GM19372 (cell line): ENCODE data around the gene UNKL.

Source experiments
- ATAC-seq: cut with Tn5 transposase; IDR thresholded peaks from one replicate; pipeline ENCODE4 v1.9.1; 2021; ENCODE audit warnings: mild to moderate bottlenecking, low read depth, moderate library complexity; ENCODE audit not compliant: unreplicated experiment

The UNKL gene

DNA sequence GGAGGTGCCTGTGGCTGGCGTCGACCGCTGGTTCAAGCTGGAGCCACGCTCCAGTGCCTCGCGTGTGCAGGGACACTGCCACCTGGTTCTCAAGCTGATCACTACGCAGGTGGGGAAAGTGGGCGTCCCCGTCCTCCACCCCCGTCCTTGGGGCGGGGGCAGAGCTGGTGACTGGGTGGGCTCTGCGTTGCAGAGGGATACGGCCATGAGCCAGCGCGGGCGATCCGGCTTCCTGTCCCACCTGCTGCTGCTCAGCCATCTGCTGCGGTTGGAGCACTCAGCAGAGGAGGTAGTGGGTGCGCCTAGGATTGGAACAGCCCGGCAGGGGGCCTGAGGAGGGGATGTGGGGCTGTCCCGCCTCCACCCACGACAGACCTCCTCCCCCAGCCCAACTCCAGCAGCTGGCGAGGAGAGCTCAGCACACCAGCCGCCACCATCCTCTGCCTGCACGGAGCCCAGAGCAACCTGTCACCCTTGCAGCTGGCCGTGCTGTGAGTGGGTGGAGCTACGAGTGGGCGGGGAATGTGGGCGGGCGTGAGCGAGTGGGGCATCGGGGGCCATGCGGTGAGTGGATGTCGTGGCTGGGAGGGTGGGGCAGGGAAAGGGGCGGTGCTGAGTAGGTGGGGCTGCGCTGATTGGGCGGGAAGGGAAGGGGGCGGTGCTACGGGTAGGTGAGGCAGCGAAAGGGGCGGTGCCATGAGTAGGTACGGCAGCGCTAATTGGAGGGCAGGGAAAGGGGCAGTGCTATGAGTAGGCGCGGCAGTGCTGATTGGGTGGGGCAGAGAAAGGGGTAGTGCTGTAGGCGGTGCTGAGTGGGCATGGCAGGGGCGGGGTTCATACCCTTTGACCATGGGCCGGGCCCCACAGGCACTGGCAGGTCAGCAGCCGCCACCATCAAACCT, 71.7 kb downstream of the UNKL start:
- peak; percentile 81 for ATAC-seq

DNA sequence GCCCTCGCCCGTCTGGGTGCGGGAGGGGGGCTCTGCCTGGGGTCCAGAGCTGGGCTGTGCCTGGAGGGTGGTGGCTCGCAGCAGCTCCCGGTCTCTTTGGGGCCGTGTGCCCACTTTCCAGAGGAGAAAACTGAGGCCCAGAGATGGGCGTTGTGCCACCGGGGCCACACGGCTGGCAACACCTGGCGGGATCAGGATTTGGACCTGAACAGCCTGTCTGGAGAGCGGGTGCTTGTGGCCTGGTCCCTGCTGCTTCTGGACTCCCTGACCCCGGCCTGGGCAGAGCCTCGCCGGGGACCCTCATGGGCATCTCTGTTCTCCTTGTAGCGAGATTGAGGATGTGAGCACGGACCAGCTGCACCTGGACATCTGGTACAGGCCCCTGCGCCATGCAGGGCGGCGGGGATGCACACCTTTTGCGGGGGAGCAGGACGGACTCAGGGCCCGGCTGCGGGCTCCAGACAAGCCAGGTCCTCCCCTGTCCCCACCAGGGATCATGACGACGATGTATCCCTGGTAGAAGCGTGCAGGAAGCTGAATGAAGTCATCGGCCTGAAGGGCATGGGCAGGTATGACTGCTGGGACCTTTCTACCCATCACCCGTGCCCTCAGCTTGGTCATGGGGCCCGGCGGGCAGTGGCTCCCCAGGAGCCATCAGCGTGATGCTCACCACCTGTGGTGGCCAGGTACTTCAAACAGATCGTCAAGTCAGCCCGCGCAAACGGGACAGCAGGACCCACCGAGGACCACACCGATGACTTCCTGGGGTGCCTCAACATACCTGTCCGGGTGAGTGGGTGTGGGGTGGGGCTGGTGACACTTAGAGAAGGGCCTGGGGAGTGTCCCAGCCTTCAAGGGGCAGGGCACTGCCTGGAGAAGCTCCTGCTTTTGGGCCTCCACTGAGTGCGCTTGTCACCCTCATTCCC, 72.7 kb downstream of the UNKL start:
- no peak for ATAC-seq

DNA sequence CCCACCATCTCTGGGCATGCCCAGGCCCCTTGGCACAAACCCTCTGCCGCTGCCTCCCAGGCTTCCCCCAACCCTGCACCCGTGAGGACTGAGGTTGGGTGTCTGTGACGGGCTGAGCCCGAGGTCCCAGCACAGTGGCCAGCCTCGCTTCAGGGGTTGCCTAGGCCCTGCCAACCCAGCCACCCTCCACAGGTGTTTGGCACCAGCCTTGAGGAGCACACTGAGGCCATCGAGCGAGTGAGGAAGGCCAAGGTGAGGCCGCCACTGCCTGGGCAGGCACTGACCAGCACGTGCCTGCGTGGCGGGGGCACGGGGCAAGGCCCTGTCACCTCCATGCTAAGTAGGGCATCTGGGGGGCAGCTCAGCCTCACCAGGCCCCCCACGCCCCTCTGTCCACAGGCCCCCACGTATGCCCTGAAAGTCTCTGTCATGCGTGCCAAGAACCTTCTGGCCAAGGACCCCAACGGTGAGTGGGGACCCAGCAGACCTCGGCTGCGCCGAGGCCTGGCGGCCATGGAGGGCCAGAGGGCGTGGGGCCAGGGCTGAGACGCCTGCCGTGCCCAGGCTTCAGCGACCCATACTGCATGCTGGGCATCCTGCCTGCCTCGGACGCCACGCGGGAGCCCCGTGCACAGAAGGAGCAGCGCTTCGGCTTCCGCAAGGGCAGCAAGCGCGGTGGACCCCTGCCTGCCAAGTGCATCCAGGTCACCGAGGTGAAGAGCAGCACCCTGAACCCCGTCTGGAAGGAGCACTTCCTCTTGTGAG, 73.6 kb downstream of the UNKL start:
- ATAC-seq, result no peak

DNA sequence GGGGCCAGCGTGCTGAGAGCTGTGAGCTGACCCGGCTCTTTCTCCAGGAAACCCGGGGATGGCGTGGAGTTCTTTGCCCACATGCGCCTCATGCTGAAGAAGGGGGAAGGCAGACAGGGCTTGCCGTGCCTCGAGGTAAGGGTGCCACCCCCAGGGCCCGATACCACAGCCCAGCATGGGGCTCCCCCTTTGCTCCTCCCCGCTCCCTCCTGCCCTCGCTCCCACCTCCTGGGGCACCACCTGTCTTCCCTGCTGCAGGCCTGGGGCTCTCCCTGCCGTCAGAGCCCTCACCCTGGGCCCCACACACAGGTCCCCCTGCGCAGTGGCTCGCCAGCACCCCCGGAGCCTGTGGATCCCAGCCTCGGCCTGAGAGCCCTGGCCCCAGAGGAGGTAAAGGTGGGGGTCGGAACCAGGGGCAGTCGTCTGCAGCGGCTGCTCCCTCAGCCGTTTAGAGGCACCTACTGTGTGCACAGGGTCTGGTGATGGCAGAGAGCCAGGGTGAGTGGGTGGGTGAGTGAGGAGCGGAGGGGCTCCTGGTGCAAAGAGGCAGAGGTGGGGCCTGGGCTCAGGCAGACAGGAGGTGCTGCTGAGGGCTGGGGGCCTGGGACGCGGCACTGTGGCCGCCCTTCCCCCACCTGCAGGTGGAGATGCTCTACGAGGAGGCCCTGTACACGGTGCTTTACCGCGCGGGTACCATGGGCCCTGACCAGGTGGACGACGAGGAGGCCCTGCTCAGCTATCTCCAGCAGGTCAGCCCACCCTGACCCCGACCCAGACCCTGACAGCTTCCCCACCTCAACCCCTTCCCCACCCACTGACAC, 75.4 kb downstream of the UNKL start:
- ATAC-seq, result no peak

DNA sequence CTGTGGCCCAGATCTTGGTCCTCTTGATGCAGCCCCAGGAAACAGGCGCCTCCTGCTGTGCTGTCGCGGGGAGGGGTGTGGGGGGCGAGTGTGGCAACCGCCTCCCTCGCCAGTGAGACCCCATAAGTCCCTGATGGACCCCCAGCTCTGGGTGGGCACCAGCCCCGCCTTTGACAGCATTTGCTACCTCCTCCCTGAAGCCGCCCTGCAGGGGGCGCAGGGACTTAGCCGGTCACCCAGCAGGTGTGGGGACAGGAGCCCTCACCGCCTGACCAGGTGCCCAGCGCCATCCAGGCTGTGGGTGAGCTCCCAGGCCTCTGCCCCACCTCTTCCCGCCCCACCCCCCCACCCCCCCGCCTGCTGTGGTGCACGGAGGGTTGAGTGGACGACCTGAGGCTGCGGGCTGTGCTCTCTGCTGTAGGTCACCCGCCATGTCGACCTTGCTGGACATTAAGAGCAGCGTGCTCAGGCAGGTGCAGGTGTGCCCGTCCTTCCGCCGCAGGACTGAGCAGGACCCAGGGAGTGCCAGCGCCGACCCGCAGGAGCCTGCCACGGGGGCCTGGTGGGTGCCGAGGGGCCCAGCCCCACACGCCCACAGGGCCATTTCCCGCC, 76.3 kb downstream of the UNKL start:
- no peak for ATAC-seq

DNA sequence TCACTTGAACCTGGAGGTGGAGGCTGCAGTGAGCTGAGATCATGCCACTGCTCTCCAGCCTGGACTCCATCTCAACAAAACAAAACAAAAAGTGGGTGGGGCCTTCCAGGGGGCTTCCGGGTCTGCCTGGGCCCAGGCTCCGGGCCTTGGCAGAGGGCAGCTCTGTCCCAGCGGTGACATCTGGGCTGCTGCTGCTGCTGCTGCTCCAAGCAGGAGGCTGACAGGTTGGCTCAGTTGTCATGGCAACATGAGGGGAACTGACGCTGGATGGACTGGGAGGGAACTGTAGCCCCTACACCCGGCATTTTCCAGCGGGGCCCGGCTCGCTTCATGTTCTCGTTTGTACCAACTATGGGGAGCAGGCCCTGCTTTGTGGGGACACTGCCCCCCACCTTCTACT, 77.0 kb downstream of the UNKL start:
- no peak for ATAC-seq

DNA sequence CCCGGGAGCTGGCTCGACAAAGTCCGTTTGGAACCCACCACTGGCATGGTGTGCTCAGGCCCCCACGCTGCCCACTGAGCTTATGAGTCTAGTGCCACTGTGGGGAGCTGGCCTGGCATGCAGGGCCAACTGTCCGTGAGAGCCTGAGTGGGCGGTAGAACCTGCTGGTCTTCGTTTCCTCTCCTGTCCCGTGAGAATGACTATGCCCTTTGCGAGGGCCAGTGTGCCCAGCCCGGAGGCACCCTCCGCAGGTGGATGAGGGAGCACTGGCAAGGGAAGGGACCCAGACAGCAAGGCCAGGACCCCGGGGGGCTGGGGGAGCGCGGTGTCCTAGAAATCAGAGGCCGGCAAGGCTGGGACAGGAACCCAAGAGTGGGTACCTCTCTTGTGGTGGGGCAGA, 77.9 kb downstream of the UNKL start:
- no peak for ATAC-seq

DNA sequence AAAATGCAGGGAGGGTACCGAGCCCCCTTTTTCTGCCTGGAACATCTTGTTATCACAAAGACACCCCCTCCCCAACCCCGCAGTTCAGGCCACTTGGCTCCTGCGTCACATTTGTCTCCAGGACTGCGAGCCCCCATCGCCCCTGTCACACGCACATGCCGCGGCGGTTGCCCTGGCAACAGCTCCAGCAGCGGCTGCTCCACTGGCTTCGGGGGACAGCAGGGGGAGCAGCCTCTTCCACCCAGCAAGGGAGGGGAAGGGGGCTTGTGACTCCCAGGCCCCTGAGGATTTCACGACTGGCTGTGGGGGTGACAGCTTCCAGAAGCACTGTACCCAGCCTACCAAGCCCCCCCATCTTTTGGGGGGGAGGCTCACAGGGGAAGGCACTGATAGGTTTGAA, 78.5 kb downstream of the UNKL start:
- ATAC-seq, result no peak

DNA sequence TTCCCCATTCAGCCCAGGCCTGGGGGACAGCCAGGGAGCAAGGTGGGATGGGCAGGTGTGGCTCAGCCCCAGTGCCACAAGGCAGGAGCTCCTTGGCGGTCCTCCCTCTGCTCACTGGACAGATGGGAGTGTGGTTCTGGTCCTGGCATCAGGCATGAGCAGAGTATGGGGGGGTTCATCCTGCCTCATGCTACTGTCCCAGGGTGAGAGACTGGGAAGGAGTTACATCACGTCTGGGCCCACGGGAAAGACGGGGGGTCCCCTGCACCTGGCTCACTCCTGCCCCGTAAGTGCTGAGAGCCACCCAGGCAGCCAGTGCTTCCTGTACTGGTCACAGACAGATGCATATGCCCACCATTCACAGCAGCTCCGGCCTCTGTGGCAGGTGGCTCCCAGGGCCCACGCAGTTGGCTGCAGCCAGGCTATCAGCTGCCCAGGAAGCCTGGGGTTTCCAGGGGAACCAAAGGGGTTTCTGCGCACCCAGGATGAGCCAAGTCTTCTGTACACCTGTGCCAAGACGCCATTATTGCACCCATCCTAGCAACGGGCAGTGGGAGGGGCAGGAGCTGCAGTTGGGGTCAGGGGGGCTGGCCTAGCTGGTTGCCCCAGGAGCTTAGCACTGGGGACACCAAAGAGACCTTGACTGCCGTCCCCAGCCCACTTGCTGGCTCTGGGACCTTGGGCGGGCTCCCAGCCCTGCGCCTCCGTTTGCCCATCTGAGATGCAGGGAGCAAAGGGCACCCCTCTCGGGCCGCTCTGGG, 79.1 kb downstream of the UNKL start:
- no peak for ATAC-seq

DNA sequence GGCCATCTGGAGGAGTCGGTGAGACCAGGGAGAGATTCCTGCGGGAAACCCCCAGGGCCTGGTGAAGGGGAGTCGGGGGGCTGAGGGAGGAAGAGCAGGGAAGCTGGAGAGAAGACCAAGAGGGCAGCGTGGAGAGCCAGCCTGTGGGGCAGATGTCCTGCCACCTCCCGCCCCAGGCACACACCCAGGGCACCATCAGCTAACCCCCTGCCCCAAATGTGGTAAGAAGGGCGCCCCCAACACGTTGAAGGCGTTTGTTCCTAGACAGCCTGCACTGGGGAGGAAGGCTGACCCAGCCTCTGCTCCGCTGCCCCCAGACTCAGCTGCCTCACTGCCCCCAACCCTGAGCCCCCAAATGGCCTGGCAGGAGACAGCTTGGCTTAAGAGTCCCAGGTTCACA, 79.8 kb downstream of the UNKL start:
- ATAC-seq, result no peak

DNA sequence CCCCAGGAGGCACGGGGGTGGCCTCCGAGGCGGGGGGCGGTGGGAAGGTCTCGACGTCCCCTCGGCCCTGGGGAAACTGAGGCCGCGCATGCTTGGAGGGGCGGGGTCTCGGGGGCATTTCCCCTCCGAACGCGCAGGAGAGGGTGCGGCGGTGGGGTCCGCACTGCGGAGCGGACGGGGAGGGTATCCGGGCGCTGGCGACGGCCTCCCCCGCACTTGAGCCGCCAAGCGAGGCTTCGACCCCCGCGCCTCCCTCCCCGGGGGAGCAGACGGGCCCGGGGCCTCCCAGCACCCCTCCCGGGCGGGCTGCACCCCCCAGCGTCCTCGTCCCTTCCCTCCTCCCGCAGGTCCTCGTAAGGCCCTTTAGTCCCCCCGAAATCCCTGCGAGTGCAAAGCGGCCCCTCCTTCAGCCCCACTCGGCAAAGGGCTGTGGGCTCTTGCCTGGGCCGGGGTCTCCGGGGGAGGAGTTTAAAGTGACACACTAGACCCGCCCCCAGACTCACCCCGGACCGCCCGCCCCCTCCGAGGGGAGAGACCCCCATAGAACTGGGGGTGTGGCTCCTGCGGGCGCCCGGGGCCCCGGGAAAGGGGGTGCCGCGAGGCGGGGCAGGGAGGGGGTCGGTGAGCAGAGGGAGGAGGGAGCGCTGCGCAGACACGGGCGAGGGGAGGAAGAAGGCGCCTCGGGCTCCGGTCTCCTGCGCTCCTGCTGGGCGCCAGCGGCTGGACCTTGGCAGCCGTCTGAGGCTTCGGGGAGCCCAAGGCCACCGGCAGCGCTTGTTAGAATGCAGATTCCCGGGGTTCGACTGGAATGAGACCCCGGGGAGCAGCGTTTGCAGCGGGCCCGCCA, 80.4 kb downstream of the UNKL start:
- no peak for ATAC-seq

DNA sequence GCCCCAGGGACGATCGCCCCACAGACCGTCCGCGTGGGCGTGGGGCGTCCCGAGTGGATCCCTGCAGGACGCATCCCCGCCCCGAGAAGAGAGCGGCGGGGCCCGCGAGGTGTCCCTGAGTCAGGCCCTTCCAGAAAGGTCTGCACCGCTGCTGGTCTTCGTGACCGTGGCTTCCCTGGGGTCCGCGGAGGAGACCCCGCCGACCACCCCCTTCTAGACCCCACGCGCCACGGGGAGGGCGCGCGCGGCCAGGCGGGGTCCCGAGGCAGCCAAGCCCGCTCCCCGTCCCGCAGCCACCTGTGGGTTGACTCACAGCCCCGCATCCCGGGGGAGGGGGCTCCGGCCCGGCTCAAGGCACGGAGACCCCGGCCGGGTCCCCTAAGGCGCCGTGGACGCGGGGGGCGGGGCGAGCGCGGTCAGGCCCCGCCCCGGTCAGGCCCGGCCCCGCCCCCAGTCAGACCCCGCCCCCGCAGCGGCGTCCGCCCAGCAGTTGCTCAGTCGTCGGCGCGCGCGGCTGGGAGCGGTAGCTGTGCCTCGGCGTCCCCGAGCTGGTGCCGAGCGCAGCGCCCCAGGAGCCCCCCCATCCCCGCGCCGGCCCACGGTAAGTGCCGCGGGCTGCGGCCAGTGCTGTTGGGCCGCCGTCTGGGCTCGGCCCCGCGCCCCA, 81.2 kb downstream of the UNKL start, which contains the start of gene BAIAP3:
TSS of gene BAIAP3 (plus strand) at position 497 of the 664 bp plus-strand sequence. CDS start 4,905 bp downstream, outside the sequence.
- no peak for ATAC-seq

DNA sequence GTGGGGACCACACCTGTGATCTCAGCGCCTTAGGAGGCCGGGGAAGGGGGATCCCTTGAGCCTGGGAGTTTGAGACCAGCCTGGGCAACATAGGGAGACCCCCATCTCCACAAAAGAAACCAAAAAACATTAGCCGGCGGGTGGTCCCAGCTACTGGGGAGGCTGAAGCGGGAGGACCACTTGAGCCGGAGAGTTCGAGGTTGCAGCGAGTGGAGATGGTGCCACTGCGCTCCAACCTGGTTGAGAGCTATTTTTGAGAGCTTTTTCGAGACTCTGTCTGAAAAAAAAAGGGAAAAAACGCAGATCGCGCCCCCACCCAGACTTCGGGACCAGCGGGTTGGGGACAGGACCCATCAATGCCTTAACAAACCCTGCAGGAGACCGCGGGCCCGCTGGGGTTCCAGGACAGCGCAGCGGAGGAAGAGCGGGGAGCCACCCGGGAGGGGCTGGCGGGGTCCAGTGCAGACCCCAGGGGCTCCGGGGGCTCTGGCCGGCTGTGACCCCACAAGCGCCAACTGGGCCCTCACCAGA, 81.8 kb downstream of the UNKL start:
- no peak for ATAC-seq

DNA sequence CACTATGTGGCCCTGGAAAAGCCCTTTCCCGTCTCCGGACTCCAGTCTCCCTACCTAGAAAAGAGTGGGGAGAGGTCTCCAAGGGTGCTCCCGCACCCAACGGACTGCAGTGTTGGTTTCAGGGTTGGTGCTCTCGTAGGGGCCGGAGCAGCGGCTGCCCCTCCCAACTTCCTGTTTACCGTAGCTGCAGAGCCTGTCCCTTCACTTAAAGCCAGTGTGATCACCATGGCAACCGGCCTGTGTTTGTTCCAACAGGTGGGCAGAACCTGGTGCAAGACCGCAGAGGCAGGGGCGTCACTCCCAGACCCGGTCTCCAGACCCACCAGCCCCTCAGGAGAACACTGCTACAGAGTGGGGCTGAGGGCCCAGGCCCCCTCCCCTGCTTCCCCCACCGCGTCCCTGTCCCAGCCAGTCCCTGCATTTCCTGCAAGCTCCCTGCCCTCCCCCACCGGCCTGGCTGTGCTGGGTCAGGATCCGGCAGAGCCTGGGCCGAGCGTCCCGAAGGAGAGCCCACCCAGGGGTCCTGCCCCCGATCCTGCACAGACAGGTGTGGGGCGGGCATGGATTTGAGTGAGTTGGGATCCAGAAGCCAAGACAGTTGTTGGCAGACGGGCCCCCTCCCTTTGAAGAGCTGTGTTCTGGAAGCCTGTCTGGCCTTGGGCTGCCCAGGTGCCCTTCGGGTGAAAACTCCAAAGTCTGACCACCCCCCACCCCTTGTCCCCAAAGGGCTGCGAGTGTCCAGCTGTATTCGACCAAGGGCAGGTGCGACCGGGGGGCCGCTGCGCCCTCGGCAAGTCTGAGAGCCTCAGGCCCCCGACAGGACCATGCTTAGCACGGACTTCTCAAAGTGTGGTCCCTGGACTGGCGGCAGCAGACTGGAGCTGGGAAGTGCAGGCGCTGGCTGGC, 82.5 kb downstream of the UNKL start:
- ATAC-seq, result peak; percentile 68

DNA sequence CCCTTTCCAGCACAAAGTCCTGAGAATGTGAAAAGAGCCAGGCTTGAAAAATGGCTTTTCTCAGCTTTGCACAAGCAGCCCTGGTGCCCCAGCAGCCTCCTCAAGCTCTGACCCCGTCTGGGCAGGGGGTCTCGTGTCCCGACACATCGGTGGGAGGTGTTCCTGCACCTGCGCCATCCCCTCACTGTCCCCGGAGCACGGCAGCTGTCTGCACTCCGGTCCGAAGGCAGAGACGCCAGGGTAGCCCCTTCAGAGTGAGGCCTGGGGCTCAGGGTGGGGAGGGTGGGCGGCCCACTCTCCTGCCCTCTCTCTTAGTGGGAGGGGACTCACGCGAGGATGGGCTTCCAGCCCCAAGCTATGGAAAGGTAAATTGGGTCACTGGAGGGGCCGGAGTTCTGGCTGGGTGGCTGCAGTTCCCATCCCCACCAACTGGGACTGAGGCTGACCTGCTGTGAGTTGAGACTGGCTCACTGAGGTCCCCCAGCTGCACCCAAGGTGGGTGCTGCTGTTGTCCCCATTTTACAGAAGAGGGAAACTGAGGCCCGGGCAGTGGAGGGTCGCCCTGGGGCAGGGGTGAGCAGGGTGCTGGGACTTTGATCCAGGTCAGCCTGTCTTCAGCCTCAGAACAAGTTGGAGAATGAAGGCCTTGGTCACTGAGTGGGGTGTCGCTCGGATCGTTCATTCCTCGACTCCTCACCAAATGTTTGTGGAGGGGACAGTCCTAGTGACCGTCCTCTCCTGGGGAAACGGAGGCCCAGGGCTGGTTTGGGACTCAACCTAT, 83.4 kb downstream of the UNKL start:
- ATAC-seq, result no peak
